GM23338 (cell line): ENCODE data around the gene C16orf95. TPM values are rescaled to one million over a fixed set of nuclear protein-coding genes. Genes with fewer than 3 reads are reported as not detected.

Experiments
- ATAC-seq: fragments of 200-7000 bp; cut with Tn5 transposase; 3 replicates; pipeline ENCODE4 v1.9.1; 2020
- DNase-seq: peaks from one replicate; pipeline ENCODE4 v3.0.0-alpha.2; 2015; ENCODE audit warnings: low spot score
- H2AFZ ChIP-seq: fragments of 200-600 bp; sonication (generic); 2 replicates; pipeline ENCODE4 v1.8.0; 2016; ENCODE audit warnings: antibody characterized with exemption, mild to moderate bottlenecking, moderate library complexity
- H3F3A ChIP-seq: fragments of 200-600 bp; sonication (generic); replicated peaks from 2 replicates; pipeline ENCODE4 v1.8.0; 2017; ENCODE audit warnings: antibody characterized with exemption, mixed run types, low read depth
- H3K27ac ChIP-seq: fragments of 200-600 bp; sonication (generic); 2 replicates; pipeline ENCODE4 v1.6.1; 2016; ENCODE audit warnings: low read depth
- H3K27me3 ChIP-seq: fragments of 200-600 bp; sonication (generic); 2 replicates; pipeline ENCODE4 v1.8.0; 2016; ENCODE audit warnings: mild to moderate bottlenecking, mixed run types, moderate library complexity; ENCODE audit not compliant: insufficient read depth
- H3K36me3 ChIP-seq: fragments of 200-600 bp; sonication (generic); 2 replicates; pipeline ENCODE4 v1.8.0; 2016; ENCODE audit warnings: mild to moderate bottlenecking; ENCODE audit not compliant: insufficient read depth
- H3K4me1 ChIP-seq: fragments of 200-600 bp; sonication (generic); 2 replicates; pipeline ENCODE4 v1.8.0; 2016; ENCODE audit warnings: mild to moderate bottlenecking, moderate library complexity; ENCODE audit not compliant: insufficient read depth
- H3K4me2 ChIP-seq: fragments of 200-600 bp; sonication (generic); 2 replicates; pipeline ENCODE4 v1.7.1; 2017; ENCODE audit warnings: mixed run types
- H3K4me3 ChIP-seq: fragments of 200-600 bp; sonication (generic); 2 replicates; pipeline ENCODE4 v1.6.1; 2016; ENCODE audit warnings: mixed run types
- H3K79me2 ChIP-seq: fragments of 200-600 bp; sonication (generic); replicated peaks from 2 replicates; pipeline ENCODE4 v1.8.0; 2017; ENCODE audit warnings: mild to moderate bottlenecking; ENCODE audit not compliant: insufficient read depth
- H3K9me2 ChIP-seq: fragments of 200-600 bp; sonication (generic); 2 replicates; pipeline ENCODE4 v1.8.0; 2017; ENCODE audit not compliant: insufficient read depth
- H4K20me1 ChIP-seq: fragments of 200-600 bp; sonication (generic); replicated peaks from 2 replicates; pipeline ENCODE4 v1.8.0; 2017; ENCODE audit warnings: mild to moderate bottlenecking; ENCODE audit not compliant: insufficient read depth
- H3K27ac Mint-ChIP-seq: 2 replicates; pipeline ENCODE4 v1.8.0; 2020; ENCODE audit warnings: inconsistent platforms, mild to moderate bottlenecking, moderate library complexity, mixed read lengths
- H3K27me3 Mint-ChIP-seq: 3 replicates; pipeline ENCODE4 v1.8.0; 2022; ENCODE audit warnings: low read depth, mild to moderate bottlenecking, moderate library complexity, mixed read lengths, inconsistent platforms; ENCODE audit not compliant: insufficient read depth, poor library complexity
- H3K36me3 Mint-ChIP-seq: 3 replicates; pipeline ENCODE4 v1.8.0; 2021; ENCODE audit warnings: low read depth, mild to moderate bottlenecking, inconsistent platforms, moderate library complexity, mixed read lengths
- H3K4me1 Mint-ChIP-seq: 3 replicates; pipeline ENCODE4 v1.8.0; 2020; ENCODE audit warnings: mild to moderate bottlenecking, inconsistent platforms, mixed read lengths
- H3K4me3 Mint-ChIP-seq: 3 replicates; pipeline ENCODE4 v1.8.0; 2021; ENCODE audit warnings: moderate library complexity, mild to moderate bottlenecking, inconsistent platforms, mixed read lengths
- H3K9me3 Mint-ChIP-seq: 3 replicates; pipeline ENCODE4 v1.8.0; 2020; ENCODE audit warnings: moderate library complexity, mild to moderate bottlenecking, inconsistent platforms, mixed read lengths
- CREB1 ChIP-seq: fragments of 250-450 bp; sonication (Bioruptor Pico); IDR thresholded peaks from 2 replicates; pipeline ENCODE4 v1.5.0; 2020; ENCODE audit warnings: low read depth, mild to moderate bottlenecking, moderate library complexity
- EZH2phosphoT487 ChIP-seq: fragments of 200-600 bp; sonication (generic); IDR thresholded peaks from one replicate; pipeline ENCODE4 v1.8.1; 2018; ENCODE audit warnings: antibody characterized with exemption; ENCODE audit not compliant: unreplicated experiment
- JUNB ChIP-seq: IDR thresholded peaks from one replicate; pipeline ENCODE4 v1.6.1; 2016; ENCODE audit warnings: antibody characterized with exemption; ENCODE audit not compliant: unreplicated experiment
- NANOG ChIP-seq: IDR thresholded peaks from 2 replicates; pipeline ENCODE4 v1.6.1; 2016; ENCODE audit warnings: antibody characterized with exemption, borderline replicate concordance
- POLR2AphosphoS5 ChIP-seq: IDR thresholded peaks from 2 replicates; pipeline ENCODE4 v1.6.1; 2016; ENCODE audit warnings: antibody characterized with exemption, low read depth
- STAT1 ChIP-seq: IDR thresholded peaks from one replicate; pipeline ENCODE4 v1.6.1; 2016; ENCODE audit warnings: antibody characterized with exemption; ENCODE audit not compliant: unreplicated experiment
- ZNF114 ChIP-seq: fragments of 250-450 bp; sonication (Bioruptor Pico); IDR thresholded peaks from 2 replicates; pipeline ENCODE4 v1.5.0; 2020; ENCODE audit warnings: mild to moderate bottlenecking, moderate library complexity
- polyA plus RNA-seq: library from polyadenylated mRNA; unstranded; fragments of >200 nt; fragmentation: Nextera tagmentation; extraction: Ambion mirVana; gene quantifications from 2 replicates; pipeline ENCODE4 v1.2.1, GENCODE V29; 2016
- total RNA-seq: library from RNA; depleted of rRNA; stranded (reverse); fragments of >200 nt; shearing (Covaris generic); gene quantifications from 2 replicates; pipeline ENCODE4 v1.2.3, GENCODE V29; 2014
- TF ChIP-seq, protein P1 (sequence below): IDR thresholded peaks from 2 replicates; pipeline ENCODE4 v1.6.1; 2016; ENCODE audit warnings: antibody characterized with exemption
- TF ChIP-seq, protein P2 (sequence below): IDR thresholded peaks from one replicate; pipeline ENCODE4 v1.6.1; 2018; ENCODE audit warnings: antibody characterized with exemption; ENCODE audit not compliant: unreplicated experiment
- TF ChIP-seq, protein P3 (sequence below), 2 experiments: fragments of 200-600 bp in 1 of 2; sonication (generic) in 1 of 2; conservative IDR thresholded peaks; 2 replicates each; pipeline versions ENCODE4 v1.5.1 to v1.6.1; 2016 to 2017; ENCODE audit warnings: antibody characterized with exemption in 2 of 2, low read depth in 2 of 2, mild to moderate bottlenecking in 2 of 2, moderate library complexity in 1 of 2

C16orf95 gene
- total and polyA plus RNA-seq, 2 experiments from 2014 or later = 1.2 to 3.9 TPM

DNA sequence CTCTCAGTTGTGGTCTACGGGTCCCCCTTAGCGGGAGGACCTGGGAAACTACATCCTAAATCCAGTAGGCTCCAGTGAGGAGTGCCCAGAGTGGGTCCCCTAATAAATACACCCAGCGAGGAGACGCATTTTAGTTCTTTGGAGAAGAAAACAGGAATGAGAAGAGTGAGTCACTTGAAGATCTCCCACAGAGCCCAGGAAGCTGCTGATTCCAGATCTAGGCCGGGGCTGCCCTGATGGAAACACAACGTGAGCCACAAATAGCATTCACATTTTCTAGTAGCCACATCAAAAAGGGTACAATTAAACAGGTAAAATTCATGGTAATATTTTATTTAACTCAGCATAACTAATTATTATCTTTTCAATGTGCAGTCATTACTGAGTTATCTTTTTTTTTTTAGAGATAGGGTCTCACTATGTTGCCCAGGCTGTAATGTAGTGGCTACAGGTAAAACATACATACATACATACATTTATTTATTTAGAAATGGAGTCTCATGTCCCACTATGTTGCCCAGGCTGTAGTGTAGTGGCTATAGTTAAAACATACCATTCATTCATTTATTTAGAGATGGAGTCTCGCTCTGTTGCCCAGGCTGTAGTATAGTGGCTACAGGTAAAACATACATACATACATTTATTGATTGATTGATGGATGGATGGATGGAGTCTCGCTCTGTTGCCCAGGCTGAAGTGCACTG, 44.9 kb upstream of the C16orf95 start:
- TF ChIP-seq NANOG = no peak
- TF ChIP-seq JUNB = no peak
- TF ChIP-seq POLR2AphosphoS5 = no peak
- no peak for TF ChIP-seq CREB1 (CRISPR knock-in tag)
- TF ChIP-seq, protein P1, sequence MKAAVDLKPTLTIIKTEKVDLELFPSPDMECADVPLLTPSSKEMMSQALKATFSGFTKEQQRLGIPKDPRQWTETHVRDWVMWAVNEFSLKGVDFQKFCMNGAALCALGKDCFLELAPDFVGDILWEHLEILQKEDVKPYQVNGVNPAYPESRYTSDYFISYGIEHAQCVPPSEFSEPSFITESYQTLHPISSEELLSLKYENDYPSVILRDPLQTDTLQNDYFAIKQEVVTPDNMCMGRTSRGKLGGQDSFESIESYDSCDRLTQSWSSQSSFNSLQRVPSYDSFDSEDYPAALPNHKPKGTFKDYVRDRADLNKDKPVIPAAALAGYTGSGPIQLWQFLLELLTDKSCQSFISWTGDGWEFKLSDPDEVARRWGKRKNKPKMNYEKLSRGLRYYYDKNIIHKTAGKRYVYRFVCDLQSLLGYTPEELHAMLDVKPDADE = no peak
- no peak for TF ChIP-seq STAT1
- TF ChIP-seq, protein P2, sequence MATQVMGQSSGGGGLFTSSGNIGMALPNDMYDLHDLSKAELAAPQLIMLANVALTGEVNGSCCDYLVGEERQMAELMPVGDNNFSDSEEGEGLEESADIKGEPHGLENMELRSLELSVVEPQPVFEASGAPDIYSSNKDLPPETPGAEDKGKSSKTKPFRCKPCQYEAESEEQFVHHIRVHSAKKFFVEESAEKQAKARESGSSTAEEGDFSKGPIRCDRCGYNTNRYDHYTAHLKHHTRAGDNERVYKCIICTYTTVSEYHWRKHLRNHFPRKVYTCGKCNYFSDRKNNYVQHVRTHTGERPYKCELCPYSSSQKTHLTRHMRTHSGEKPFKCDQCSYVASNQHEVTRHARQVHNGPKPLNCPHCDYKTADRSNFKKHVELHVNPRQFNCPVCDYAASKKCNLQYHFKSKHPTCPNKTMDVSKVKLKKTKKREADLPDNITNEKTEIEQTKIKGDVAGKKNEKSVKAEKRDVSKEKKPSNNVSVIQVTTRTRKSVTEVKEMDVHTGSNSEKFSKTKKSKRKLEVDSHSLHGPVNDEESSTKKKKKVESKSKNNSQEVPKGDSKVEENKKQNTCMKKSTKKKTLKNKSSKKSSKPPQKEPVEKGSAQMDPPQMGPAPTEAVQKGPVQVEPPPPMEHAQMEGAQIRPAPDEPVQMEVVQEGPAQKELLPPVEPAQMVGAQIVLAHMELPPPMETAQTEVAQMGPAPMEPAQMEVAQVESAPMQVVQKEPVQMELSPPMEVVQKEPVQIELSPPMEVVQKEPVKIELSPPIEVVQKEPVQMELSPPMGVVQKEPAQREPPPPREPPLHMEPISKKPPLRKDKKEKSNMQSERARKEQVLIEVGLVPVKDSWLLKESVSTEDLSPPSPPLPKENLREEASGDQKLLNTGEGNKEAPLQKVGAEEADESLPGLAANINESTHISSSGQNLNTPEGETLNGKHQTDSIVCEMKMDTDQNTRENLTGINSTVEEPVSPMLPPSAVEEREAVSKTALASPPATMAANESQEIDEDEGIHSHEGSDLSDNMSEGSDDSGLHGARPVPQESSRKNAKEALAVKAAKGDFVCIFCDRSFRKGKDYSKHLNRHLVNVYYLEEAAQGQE = no peak
- TF ChIP-seq EZH2phosphoT487 = no peak
- TF ChIP-seq, protein P3, sequence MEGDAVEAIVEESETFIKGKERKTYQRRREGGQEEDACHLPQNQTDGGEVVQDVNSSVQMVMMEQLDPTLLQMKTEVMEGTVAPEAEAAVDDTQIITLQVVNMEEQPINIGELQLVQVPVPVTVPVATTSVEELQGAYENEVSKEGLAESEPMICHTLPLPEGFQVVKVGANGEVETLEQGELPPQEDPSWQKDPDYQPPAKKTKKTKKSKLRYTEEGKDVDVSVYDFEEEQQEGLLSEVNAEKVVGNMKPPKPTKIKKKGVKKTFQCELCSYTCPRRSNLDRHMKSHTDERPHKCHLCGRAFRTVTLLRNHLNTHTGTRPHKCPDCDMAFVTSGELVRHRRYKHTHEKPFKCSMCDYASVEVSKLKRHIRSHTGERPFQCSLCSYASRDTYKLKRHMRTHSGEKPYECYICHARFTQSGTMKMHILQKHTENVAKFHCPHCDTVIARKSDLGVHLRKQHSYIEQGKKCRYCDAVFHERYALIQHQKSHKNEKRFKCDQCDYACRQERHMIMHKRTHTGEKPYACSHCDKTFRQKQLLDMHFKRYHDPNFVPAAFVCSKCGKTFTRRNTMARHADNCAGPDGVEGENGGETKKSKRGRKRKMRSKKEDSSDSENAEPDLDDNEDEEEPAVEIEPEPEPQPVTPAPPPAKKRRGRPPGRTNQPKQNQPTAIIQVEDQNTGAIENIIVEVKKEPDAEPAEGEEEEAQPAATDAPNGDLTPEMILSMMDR (conservative IDR thresholded peaks at IDR 0.05; ENCODE audit: low read depth in 2 of 2) = no peak
- TF ChIP-seq ZNF114 (CRISPR knock-in tag) = no peak
- Histone ChIP-seq H3K27ac (no peak overlapping the region), H3K4me1 (no peaks in the 10 kb centered on the region), H3K9me2 (no peaks in the 10 kb centered on the region), H3K4me2 (no peak overlapping the region), H3K4me3 (no peak overlapping the region), H4K20me1 (peaks cover 4% of the 10 kb centered on the region; the same call in 1 of the 2 replicates), H3K36me3 (no peaks in the 10 kb centered on the region; the same call in 1 of the 2 replicates), H3K79me2 (peaks cover 30% of the 10 kb centered on the region), H2AFZ (no peak overlapping the region), H3K27me3 (no peaks in the 10 kb centered on the region), H3F3A (no peaks in the 10 kb centered on the region)
- DNase-seq (no peak), ATAC-seq (no peak)
- no peak overlapping the region for H3K27ac Mint-ChIP-seq
- peaks cover 6% of the 10 kb centered on the region; the same call in 2 of the 3 replicates for H3K4me1 Mint-ChIP-seq
- H3K4me3 Mint-ChIP-seq = no peak overlapping the region
- peaks cover 9% of the 10 kb centered on the region; the same call in 2 of the 3 replicates for H3K36me3 Mint-ChIP-seq
- no peaks in the 10 kb centered on the region for H3K9me3 Mint-ChIP-seq
- peaks cover 2% of the 10 kb centered on the region for H3K27me3 Mint-ChIP-seq
